ENCODE measurements around the gene DSCAM.

- no peak for TF ChIP-seq EP300 (IDR thresholded peaks at IDR 0.05; ENCODE audit: borderline replicate concordance in 1 of 2, control insufficient read depth in 1 of 2, low read depth in 2 of 2, low read length in 2 of 2)
- TF ChIP-seq, protein P1, sequence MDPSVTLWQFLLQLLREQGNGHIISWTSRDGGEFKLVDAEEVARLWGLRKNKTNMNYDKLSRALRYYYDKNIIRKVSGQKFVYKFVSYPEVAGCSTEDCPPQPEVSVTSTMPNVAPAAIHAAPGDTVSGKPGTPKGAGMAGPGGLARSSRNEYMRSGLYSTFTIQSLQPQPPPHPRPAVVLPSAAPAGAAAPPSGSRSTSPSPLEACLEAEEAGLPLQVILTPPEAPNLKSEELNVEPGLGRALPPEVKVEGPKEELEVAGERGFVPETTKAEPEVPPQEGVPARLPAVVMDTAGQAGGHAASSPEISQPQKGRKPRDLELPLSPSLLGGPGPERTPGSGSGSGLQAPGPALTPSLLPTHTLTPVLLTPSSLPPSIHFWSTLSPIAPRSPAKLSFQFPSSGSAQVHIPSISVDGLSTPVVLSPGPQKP (IDR thresholded peaks at IDR 0.05; ENCODE audit: low read depth, low read length): no peak
- no peak for TF ChIP-seq ZZZ3 (IDR thresholded peaks at IDR 0.05; ENCODE audit: control insufficient read depth, insufficient read length, low read depth)
- TF ChIP-seq CTCF (IDR thresholded peaks at IDR 0.05 in 2 of 3, conservative IDR thresholded peaks at IDR 0.05 in 1 of 3; ENCODE audit: control insufficient read depth in 2 of 3, extremely low read depth in 1 of 3, insufficient read depth in 1 of 3, low read depth in 3 of 3, low read length in 3 of 3): no peak
- no peak for TF ChIP-seq SMAD1 (IDR thresholded peaks at IDR 0.05; ENCODE audit: low read depth, partially characterized antibody)
- TF ChIP-seq REST (IDR thresholded peaks at IDR 0.05; ENCODE audit: low read depth, low read length): no peak
- TF ChIP-seq SP1 (IDR thresholded peaks at IDR 0.05; ENCODE audit: low read depth, low read length): no peak
- no peak for TF ChIP-seq CREB1 (IDR thresholded peaks at IDR 0.05; ENCODE audit: low read depth)
- no peak for TF ChIP-seq ESRRA (IDR thresholded peaks at IDR 0.05; ENCODE audit: low read length)
- TF ChIP-seq TAF1 (IDR thresholded peaks at IDR 0.05; ENCODE audit: borderline replicate concordance, low read depth, low read length): no peak
These were observed 619.9 kb downstream of the DSCAM start for GRCh38 chr21:40227096-40227495.

Measured in GM12878 (cell line).